RWPE1 (cell line): Measurements from ENCODE around the gene BAZ1A.
A peak's percentile ranks its signal among the peaks of the same experiment; 100 is the strongest.
"Not testable (repeated sequence)": the region's sequence is repeated elsewhere in the genome, so short reads cannot be mapped to it uniquely, and the experiment has no call there.

Source experiments
- CTCF ChIA-PET: fragments of 350-600 bp; sonication (Branson Sonifier 250); formaldehyde crosslinking; extraction: SDS; loops from one replicate; lab custom pipeline; 2021; lab: Yijun Ruan, JAX
- POLR2A ChIA-PET: fragments of 400-600 bp; formaldehyde crosslinking; extraction: SDS; loops from one replicate; lab custom pipeline; 2020; ENCODE audit warnings: antibody characterized with exemption; ENCODE audit not compliant: low non-redundant PET; lab: Yijun Ruan, JAX
- DNase-seq: peaks from one replicate; pipeline ENCODE4 v3.0.0; 2012; ENCODE audit warnings: low spot score
- H3K27ac ChIP-seq: fragments of 450-650 bp; 2 replicates; pipeline ENCODE4 v1.5.1; 2017
- TF ChIP-seq, protein P1 (sequence below): fragments of 450-650 bp; conservative IDR thresholded peaks from 2 replicates; pipeline ENCODE4 v1.5.1; 2017; ENCODE audit warnings: low read depth, mild to moderate bottlenecking

Gene BAZ1A

DNA sequence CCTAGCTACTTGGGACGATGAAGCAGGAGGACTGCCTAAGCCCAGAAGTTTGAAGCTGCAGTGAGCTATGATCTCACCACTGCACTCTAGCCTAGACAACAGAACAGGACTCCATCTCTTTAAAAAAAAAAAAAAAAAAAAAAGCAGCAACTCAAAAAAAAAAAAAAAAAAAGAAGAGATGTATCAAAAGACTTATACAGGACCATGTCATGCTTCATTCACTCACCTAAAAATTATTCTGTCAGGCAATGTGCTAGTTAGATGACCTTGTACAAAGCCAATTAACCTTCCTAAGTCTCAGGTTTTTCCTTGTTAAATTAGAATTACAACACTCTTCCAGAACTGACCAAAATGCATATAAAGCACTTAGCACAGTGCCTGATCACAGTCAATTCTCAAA is 50.9 kb downstream of the BAZ1A start:
- CTCF ChIA-PET = no interaction called here
- TF ChIP-seq, protein P1, sequence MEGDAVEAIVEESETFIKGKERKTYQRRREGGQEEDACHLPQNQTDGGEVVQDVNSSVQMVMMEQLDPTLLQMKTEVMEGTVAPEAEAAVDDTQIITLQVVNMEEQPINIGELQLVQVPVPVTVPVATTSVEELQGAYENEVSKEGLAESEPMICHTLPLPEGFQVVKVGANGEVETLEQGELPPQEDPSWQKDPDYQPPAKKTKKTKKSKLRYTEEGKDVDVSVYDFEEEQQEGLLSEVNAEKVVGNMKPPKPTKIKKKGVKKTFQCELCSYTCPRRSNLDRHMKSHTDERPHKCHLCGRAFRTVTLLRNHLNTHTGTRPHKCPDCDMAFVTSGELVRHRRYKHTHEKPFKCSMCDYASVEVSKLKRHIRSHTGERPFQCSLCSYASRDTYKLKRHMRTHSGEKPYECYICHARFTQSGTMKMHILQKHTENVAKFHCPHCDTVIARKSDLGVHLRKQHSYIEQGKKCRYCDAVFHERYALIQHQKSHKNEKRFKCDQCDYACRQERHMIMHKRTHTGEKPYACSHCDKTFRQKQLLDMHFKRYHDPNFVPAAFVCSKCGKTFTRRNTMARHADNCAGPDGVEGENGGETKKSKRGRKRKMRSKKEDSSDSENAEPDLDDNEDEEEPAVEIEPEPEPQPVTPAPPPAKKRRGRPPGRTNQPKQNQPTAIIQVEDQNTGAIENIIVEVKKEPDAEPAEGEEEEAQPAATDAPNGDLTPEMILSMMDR = no peak
- no peak overlapping the region for H3K27ac ChIP-seq
- DNase-seq = no peak
- POLR2A ChIA-PET = no interaction called here

DNA sequence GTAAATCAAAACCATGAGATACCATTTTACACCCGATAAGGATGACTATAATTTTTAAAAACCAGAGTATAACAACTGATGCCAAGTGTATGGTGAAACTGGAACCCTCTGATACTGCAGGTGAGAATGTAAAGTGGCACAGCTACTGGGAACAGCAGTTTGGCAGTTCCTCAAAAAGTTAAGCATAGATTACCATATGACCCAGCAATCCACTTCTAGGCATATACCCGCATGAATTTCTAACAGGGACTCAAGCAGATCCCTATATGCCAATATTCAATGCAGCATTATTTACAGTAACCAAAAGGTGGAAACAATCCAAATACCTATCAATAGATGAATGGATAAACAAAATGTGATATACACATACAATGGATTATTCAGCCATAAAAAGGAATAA is 57.4 kb downstream of the BAZ1A start:
- ChIA-PET POLR2A (no interaction called here), CTCF (no interaction called here)
- H3K27ac ChIP-seq = no peak overlapping the region
- no peak for DNase-seq
- TF ChIP-seq, protein P1 = no peak

DNA sequence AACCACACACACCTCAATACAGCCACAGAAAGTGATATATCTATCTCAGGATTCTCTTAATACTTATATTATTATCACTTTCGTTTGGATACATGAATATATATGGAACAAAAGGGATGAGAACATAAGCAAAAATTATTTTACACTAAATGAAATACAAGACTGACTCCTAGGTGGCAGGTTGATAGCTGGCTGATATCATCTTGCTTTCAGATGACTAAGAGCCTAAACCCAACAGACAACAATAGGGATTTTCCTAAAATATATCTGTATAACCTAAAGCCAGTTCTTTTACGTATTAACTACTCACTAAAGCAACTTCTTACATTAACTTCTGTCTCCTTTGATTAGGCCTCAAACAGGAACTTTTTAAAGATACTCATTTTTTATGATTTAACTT is 65.1 kb downstream of the BAZ1A start:
- no peak for DNase-seq
- ChIA-PET POLR2A (no interaction called here), CTCF (interaction anchor here (0.6 kb wide), 1 partner anchor 1380 kb away, joined by 3 read pairs; no protein-coding TSS in a partner anchor)
- TF ChIP-seq, protein P1 = no peak
- no peak overlapping the region for H3K27ac ChIP-seq

DNA sequence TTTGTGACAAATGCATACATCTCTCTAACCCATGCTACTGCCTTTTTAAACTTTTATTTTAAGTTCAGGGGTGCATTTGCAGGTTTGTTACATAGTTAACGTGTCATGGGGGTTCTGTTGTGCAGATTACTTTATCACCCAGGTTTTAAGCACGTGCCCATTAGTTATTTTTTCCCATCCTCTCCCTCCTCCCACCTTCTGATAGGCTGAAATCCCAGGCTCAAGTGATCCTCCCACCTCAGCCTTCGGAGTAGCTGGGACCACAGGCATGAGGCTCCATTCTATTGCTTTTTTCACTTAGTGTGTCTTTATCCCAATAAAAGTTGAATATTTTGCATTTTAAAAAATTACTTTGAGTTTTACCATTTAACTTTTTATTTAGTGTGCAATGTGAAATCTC is 68.9 kb downstream of the BAZ1A start:
- POLR2A ChIA-PET = no interaction called here
- H3K27ac ChIP-seq = no peak overlapping the region
- CTCF ChIA-PET = interaction anchor here (0.7 kb wide), 1 partner anchor 40 kb away, joined by 4 read pairs; no protein-coding TSS in a partner anchor
- TF ChIP-seq, protein P1 = no peak
- no peak for DNase-seq

DNA sequence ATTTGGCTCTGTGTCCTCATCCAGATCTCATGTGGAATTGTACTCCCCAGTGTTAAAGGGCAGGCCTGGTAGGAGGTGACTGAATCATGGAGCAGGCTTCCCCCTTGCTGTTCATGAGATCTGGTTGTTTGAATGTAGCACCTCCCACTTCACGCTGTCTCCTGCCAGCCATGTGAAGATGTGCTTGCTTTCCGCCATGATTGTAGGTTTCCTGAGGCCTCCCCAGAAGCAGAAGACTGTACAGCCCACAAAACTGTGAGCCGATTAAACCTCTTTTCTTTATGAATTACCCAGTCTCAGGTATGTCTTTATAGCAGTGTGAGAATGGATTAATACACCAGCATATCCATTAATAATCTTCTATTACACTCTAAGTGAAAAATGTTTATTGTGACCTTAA is 70.2 kb downstream of the BAZ1A start:
- POLR2A ChIA-PET = no interaction called here
- CTCF ChIA-PET = no interaction called here
- DNase-seq = no peak
- H3K27ac ChIP-seq = no peak overlapping the region
- TF ChIP-seq, protein P1 = no peak

DNA sequence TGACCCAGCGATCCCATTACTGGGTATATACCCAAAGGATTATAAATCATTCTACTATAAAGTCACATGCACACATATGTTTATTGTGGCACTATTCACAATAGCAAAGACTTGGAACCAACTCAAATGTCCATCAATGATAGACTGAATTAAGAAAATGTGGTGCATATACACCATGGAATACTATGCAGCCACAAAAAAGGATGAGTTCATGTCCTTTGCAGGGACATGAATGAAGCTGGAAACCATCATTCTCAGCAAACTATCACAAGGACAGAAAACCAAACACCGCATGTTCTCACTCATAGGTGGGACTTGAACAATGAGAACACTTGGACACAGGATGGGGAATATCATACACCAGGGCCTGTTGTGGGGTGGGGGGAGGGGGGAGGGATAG is 76.3 kb downstream of the BAZ1A start:
- CTCF ChIA-PET, DNase-seq, H3K27ac ChIP-seq, POLR2A ChIA-PET: not testable (repeated sequence)

DNA sequence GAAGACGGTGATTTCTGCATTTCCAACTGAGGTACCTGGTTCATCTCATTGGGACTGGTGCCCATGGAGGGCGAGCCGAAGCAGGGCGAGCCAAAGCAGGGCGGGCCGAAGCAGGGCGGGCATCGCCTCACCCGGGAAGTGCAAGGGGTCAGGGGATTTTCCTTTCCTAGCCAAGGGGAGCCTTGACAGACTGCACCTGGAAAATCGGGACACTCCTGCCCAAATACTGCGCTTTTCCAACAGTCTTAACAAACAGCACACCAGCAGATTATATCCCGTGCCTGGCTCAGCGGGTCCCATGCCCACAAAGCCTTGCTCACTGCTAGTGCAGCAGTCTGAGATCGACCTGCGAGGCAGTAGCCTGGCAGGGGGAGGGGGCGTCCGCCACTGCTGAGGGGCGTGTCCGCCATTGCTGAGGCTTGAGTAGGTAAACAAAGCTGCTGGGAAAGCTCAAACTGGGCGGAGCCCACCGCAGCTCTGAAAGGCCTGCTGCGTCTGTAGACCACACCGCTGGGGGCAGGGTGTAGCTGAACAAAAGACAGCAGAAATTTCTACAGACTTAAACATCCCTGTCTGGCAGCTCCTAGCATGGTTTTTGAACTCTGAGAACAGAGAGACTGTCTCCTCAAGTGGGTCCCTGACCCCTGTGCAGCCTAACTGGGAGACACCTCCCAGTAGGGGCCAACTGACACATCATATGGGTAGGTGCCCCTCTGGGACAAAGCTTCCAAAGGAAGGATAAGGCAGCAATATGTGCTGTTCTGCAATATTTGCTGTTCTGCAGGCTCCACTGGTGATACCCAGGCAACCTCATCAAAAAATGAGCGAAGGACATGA is 77.2 kb downstream of the BAZ1A start:
- 0 out of 2 replicates have a peak overlapping the region, but pooled peaks have one; percentile 10 for H3K27ac ChIP-seq
- ChIA-PET CTCF (interaction anchor here (0.7 to 1.0 kb wide), 3 partner anchors 38 to 135 kb away, joined by 3 to 4 read pairs (median 3); no protein-coding TSS in a partner anchor), POLR2A (no interaction called here)
- no peak for DNase-seq
- TF ChIP-seq, protein P1 = no peak
